Measurements from ENCODE around the gene KLHDC9. TPM values are rescaled to one million over a fixed set of nuclear protein-coding genes. Genes with fewer than 3 reads are reported as not detected.

KLHDC9 gene
- total RNA-seq, 1 donor from 2014 or later, result 14.3 TPM

DNA sequence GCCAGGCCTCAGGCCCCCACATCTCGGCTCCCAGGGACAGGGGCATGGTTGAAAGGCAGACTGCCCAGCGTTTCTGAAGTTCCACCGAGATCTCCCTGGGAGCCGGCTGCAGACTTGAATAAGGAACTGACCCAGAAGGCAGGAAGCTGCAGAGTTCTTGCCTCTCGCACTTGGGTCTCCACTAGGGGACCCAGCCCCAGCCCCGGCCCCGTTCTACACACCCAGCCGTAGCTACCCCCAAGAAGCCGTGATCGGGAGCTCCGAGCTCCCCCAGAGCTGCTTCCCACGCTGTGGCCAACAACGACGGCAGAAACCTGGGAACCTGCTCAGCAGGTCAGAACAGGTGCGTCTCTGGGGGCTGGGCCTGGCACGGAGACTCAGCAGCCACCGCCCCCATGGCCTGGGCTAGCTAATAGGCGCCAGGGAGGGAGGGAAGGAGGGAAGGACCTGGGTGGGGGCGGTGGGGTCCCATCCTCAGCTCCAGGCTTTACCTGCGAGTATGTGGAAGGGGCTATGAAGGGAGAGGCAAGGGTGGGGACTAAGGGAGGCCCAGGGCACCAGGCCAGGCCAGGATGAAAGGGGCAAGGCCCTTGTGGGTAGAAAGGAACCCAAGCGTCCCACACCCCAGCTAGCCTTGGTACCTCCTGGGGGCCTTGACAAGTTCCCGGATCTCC is 8.8 kb upstream of the KLHDC9 start, which contains the start of gene NECTIN4:
NECTIN4 (minus strand) TSS at position 308 of the 674 bp plus-strand sequence; CDS start at position 46, 262 bp downstream.
- TF ChIP-seq, protein P1, sequence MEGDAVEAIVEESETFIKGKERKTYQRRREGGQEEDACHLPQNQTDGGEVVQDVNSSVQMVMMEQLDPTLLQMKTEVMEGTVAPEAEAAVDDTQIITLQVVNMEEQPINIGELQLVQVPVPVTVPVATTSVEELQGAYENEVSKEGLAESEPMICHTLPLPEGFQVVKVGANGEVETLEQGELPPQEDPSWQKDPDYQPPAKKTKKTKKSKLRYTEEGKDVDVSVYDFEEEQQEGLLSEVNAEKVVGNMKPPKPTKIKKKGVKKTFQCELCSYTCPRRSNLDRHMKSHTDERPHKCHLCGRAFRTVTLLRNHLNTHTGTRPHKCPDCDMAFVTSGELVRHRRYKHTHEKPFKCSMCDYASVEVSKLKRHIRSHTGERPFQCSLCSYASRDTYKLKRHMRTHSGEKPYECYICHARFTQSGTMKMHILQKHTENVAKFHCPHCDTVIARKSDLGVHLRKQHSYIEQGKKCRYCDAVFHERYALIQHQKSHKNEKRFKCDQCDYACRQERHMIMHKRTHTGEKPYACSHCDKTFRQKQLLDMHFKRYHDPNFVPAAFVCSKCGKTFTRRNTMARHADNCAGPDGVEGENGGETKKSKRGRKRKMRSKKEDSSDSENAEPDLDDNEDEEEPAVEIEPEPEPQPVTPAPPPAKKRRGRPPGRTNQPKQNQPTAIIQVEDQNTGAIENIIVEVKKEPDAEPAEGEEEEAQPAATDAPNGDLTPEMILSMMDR (conservative IDR thresholded peaks at IDR 0.05), result no peak
- H3K9me3 Mint-ChIP-seq, result no peaks in the 10 kb centered on the region
- H3K4me3 Mint-ChIP-seq, result peak within 1 kb of the TSS; percentile 88
- H3K27me3 Mint-ChIP-seq, result no peaks in the 10 kb centered on the region
- H3K4me1 Mint-ChIP-seq (ENCODE audit: unreplicated experiment), result peaks cover 2% of the 10 kb centered on the region
- H3K27ac Mint-ChIP-seq, result peak within 1 kb of the TSS; percentile 97
- DNase-seq (ENCODE audit: extremely low spot score, unreplicated experiment), result no peak
- peaks cover 4% of the 10 kb centered on the region for H3K36me3 Mint-ChIP-seq

DNA sequence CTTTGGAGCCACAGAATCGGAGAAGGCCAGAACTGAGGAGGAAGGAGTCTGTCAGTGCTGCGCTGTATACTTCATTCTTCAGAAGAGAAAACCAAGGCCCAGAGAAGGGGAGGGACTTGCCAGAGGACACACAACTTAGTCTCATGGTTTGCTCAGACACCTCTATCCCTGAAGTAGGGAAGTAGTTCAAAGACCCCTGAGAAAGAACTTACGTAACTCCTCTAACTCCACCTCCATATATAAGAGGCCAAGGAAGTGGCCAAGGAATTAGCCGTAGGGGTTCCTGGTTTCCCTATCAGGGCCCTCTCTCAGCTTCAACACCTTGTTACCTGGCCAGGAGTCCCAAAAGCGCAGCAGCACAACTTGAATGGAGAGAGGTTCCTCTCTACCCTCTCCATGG is 8.2 kb upstream of the KLHDC9 start:
- H3K9me3 Mint-ChIP-seq, result no peaks in the 10 kb centered on the region
- H3K36me3 Mint-ChIP-seq, result peaks cover 4% of the 10 kb centered on the region
- DNase-seq (ENCODE audit: extremely low spot score, unreplicated experiment), result no peak
- TF ChIP-seq, protein P1 (conservative IDR thresholded peaks at IDR 0.05), result no peak
- no peaks in the 10 kb centered on the region for H3K4me1 Mint-ChIP-seq (ENCODE audit: unreplicated experiment)
- H3K27me3 Mint-ChIP-seq, result no peaks in the 10 kb centered on the region
- H3K27ac Mint-ChIP-seq, result peak overlapping the region; percentile 97
- peak overlapping the region; percentile 88 for H3K4me3 Mint-ChIP-seq

DNA sequence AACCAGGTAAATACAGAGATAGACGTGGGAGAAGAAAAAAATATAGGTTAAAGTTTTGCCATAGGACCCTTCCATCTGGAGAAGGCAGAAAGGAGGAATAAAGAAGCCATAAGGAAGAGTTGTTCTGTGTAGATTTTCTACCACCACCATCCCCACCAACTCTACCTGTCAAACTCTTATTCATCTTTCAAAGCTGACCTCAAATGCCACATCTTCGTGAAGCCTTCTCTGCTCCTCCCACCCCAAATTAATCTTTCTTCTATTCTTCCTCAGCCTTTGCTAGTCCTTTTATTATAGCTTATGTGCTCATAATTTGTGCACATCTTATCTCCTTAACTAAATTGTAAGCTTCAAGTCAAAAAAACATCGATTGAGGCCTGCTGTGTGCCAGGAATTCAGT is 7.5 kb upstream of the KLHDC9 start:
- peaks cover 4% of the 10 kb centered on the region for H3K36me3 Mint-ChIP-seq
- DNase-seq (ENCODE audit: extremely low spot score, unreplicated experiment), result no peak
- no peaks in the 10 kb centered on the region for H3K9me3 Mint-ChIP-seq
- H3K4me1 Mint-ChIP-seq (ENCODE audit: unreplicated experiment), result no peaks in the 10 kb centered on the region
- no peaks in the 10 kb centered on the region for H3K27me3 Mint-ChIP-seq
- peak overlapping the region; percentile 97 for H3K27ac Mint-ChIP-seq
- TF ChIP-seq, protein P1 (conservative IDR thresholded peaks at IDR 0.05), result no peak
- H3K4me3 Mint-ChIP-seq, result peak overlapping the region; percentile 88

GRCh38 chr1:161091093-161091492 is 7.1 kb upstream of the KLHDC9 start:
- H3K36me3 Mint-ChIP-seq, result peaks cover 4% of the 10 kb centered on the region
- TF ChIP-seq, protein P1 (conservative IDR thresholded peaks at IDR 0.05), result no peak
- no peak for DNase-seq (ENCODE audit: extremely low spot score, unreplicated experiment)
- peak overlapping the region; percentile 97 for H3K27ac Mint-ChIP-seq
- no peaks in the 10 kb centered on the region for H3K27me3 Mint-ChIP-seq
- peak overlapping the region; percentile 53 for H3K4me3 Mint-ChIP-seq
- H3K9me3 Mint-ChIP-seq, result no peaks in the 10 kb centered on the region
- no peaks in the 10 kb centered on the region for H3K4me1 Mint-ChIP-seq (ENCODE audit: unreplicated experiment)

DNA sequence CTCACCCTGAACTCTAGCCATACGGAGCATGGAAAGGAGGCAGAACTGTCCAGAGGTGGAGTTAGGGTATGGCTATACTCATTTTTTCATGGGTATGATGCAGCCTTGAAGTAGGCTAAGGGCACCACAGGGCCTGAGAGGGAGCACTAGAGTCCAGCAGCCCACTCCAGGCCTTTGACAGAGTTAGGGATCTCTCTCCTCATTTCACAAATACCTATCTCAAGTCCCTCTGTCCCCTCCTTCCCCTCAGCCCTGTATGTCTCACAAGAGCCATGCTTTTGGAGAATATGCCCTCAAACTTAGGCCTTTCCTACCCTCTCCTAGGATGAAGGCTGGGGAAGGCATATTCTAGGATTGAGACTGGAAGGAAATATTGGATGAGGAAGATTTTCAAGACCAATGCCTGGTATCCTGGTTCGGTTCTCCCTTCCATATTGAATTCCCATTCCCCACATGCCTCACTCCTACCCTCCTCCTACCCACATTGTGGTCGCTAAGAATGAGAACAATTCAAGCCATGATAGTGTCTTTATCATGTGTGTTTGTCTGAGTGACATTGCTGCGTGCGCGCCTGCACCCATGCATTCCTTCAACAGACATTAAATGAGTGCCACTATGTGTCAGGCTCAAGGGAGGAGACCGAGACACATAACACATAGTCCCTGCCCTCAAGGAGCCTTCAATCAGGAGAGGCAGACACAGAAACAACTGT is 6.2 kb upstream of the KLHDC9 start:
- no peaks in the 10 kb centered on the region for H3K27me3 Mint-ChIP-seq
- TF ChIP-seq, protein P1 (conservative IDR thresholded peaks at IDR 0.05), result no peak
- H3K36me3 Mint-ChIP-seq, result peaks cover 4% of the 10 kb centered on the region
- H3K27ac Mint-ChIP-seq, result peak overlapping the region; percentile 96
- H3K4me1 Mint-ChIP-seq (ENCODE audit: unreplicated experiment), result no peaks in the 10 kb centered on the region
- H3K4me3 Mint-ChIP-seq, result peak overlapping the region; percentile 74
- no peak for DNase-seq (ENCODE audit: extremely low spot score, unreplicated experiment)
- H3K9me3 Mint-ChIP-seq, result no peaks in the 10 kb centered on the region
